Tibial nerve (tissue), 4 donors: Measurements from ENCODE around the gene SIVA1. TPM values are rescaled to one million over a fixed set of nuclear protein-coding genes. Genes with fewer than 3 reads are reported as not detected.

Source experiments
- DNase-seq, 2 donors: peaks; one replicate each; pipeline ENCODE4 v3.0.0-alpha.2; 2019; ENCODE audit warnings: low spot score in 2 of 2
- H3K27ac ChIP-seq, 4 donors: fragments of 200-600 bp; sonication (generic) in 3 of 4; one replicate each; pipeline ENCODE4 v1.5.1; 2017 to 2019; ENCODE audit warnings: mild to moderate bottlenecking in 1 of 4
- H3K27me3 ChIP-seq, 2 donors: fragments of 200-600 bp; sonication (generic) in 1 of 2; one replicate each; pipeline versions ENCODE4 v1.5.1 to v1.6.0; 2017 to 2019
- H3K36me3 ChIP-seq, 3 donors: fragments of 200-600 bp; sonication (generic); one replicate each; pipeline ENCODE4 v1.5.1; 2018 to 2019
- H3K4me1 ChIP-seq, 4 donors: fragments of 200-600 bp; sonication (generic) in 3 of 4; one replicate each; pipeline ENCODE4 v1.5.1; 2017 to 2019
- H3K4me3 ChIP-seq, 4 donors: fragments of 200-600 bp; sonication (generic) in 3 of 4; one replicate each; pipeline ENCODE4 v1.5.1; 2017 to 2019; ENCODE audit warnings: mild to moderate bottlenecking in 1 of 4, moderate library complexity in 1 of 4
- H3K9me3 ChIP-seq, 4 donors: fragments of 200-600 bp; sonication (generic) in 3 of 4; one replicate each; pipeline ENCODE4 v1.5.1; 2017 to 2019
- CTCF ChIP-seq, 5 experiments: fragments of 200-600 bp in 3 of 5; fragments of 450-650 bp in 2 of 5; sonication (generic) in 3 of 5; IDR thresholded peaks; one replicate each; pipeline ENCODE4 v1.5.1; 2016 to 2019; ENCODE audit warnings: antibody characterized with exemption in 5 of 5, mild to moderate bottlenecking in 3 of 5, moderate library complexity in 2 of 5
- EP300 ChIP-seq, 2 donors: sonication (generic); formaldehyde crosslinking; IDR thresholded peaks; one replicate each; pipeline ENCODE4 v1.6.1; 2017; ENCODE audit warnings: antibody characterized with exemption in 2 of 2, mild to moderate bottlenecking in 1 of 2
- POLR2A ChIP-seq, 2 donors: fragments of 450-650 bp; IDR thresholded peaks; one replicate each; pipeline ENCODE4 v1.6.1; 2017; ENCODE audit warnings: antibody characterized with exemption in 2 of 2, mild to moderate bottlenecking in 2 of 2, moderate library complexity in 2 of 2
- WGBS, 2 donors: methylation state at CpG; one replicate each; pipeline ENCODE4 v1.1.5; 2018; 5-methylcytosine and 5-hydroxymethylcytosine counted together
- total RNA-seq, 4 donors: library from RNA; depleted of rRNA; stranded (reverse); fragments of >200 nt; gene quantifications; one replicate each; pipeline ENCODE4 v1.1.0, GENCODE V29; 2016

The SIVA1 gene
- total RNA-seq, 4 donors from 2014 or later = 260 to 422 (median 378) TPM

GRCh38 chr14:104756477-104757237 lies 3.7 kb downstream of the SIVA1 start:
- 73 to 83% methylated on average over 24 to 26 of the region's 27 CpGs for WGBS, 2 donors
- Histone ChIP-seq H3K27me3 (no peaks in the 10 kb centered on the region), H3K4me1 (peaks cover 0 to 33% (median 19%) of the 10 kb centered on the region in 4 donors), H3K36me3 (peaks cover 0 to 65% (median 3%) of the 10 kb centered on the region in 3 donors), H3K27ac (no peak overlapping the region), H3K4me3 (no peak overlapping the region), H3K9me3 (no peaks in the 10 kb centered on the region)
- DNase-seq = no peak
- TF ChIP-seq POLR2A (IDR thresholded peaks at IDR 0.05) (no peak), CTCF (IDR thresholded peaks at IDR 0.05) (no peak), EP300 (IDR thresholded peaks at IDR 0.05) (no peak)

- no peak for DNase-seq
- TF ChIP-seq EP300 (IDR thresholded peaks at IDR 0.05) (no peak), CTCF (IDR thresholded peaks at IDR 0.05) (no peak), POLR2A (IDR thresholded peaks at IDR 0.05) (no peak)
- no peak overlapping the region for H3K27ac ChIP-seq
- H3K4me1 ChIP-seq = peaks cover 0 to 28% (median 14%) of the 10 kb centered on the region in 4 donors
- no peak overlapping the region for H3K4me3 ChIP-seq
- no peaks in the 10 kb centered on the region for H3K27me3 ChIP-seq
- peaks cover 0 to 71% (median 3%) of the 10 kb centered on the region in 3 donors for H3K36me3 ChIP-seq
- 78 to 87% methylated on average over 10 of the region's 10 CpGs for WGBS, 2 donors
- no peaks in the 10 kb centered on the region for H3K9me3 ChIP-seq
Measured at GRCh38 chr14:104757238-104757585, 4.3 kb downstream of the SIVA1 start.

- Histone ChIP-seq H3K4me3 (no peak overlapping the region), H3K36me3 (peaks cover 0 to 75% (median 3%) of the 10 kb centered on the region in 3 donors), H3K27ac (no peak overlapping the region), H3K4me1 (peaks cover 0 to 26% (median 13%) of the 10 kb centered on the region in 4 donors), H3K9me3 (no peaks in the 10 kb centered on the region), H3K27me3 (no peaks in the 10 kb centered on the region)
- 87 to 92% methylated on average over 14 to 19 of the region's 19 CpGs for WGBS, 2 donors
- DNase-seq = no peak
- TF ChIP-seq EP300 (IDR thresholded peaks at IDR 0.05) (no peak), CTCF (IDR thresholded peaks at IDR 0.05) (no peak), POLR2A (IDR thresholded peaks at IDR 0.05) (no peak)
Measured at GRCh38 chr14:104757681-104758392, 4.9 kb downstream of the SIVA1 start.

GRCh38 chr14:104758981-104759969 lies 6.3 kb downstream of the SIVA1 start:
- 79 to 85% methylated on average over 29 to 30 of the region's 30 CpGs for WGBS, 2 donors
- no peak for TF ChIP-seq EP300 (IDR thresholded peaks at IDR 0.05)
- TF ChIP-seq POLR2A (IDR thresholded peaks at IDR 0.05) = no peak
- TF ChIP-seq CTCF (IDR thresholded peaks at IDR 0.05) = no peak
- Histone ChIP-seq H3K27ac (no peak overlapping the region), H3K4me3 (no peak overlapping the region), H3K36me3 (peaks cover 0 to 75% (median 3%) of the 10 kb centered on the region in 3 donors), H3K4me1 (peaks cover 0 to 19% (median 5%) of the 10 kb centered on the region in 4 donors), H3K27me3 (no peaks in the 10 kb centered on the region), H3K9me3 (no peaks in the 10 kb centered on the region)
- no peak for DNase-seq
